ENCODE results near the gene CCR3. TPM values are rescaled to one million over a fixed set of nuclear protein-coding genes. Genes with fewer than 3 reads are reported as not detected.

The CCR3 gene
- total RNA-seq, 2 donors from 2014 or later = 0.23 to 0.37 TPM

- Mint-ChIP-seq H3K36me3 (ENCODE audit: low read depth) (no peaks in the 10 kb centered on the region), H3K27me3 (no peaks in the 10 kb centered on the region), H3K4me3 (no peak overlapping the region), H3K4me1 (peaks cover 60% of the 10 kb centered on the region), H3K27ac (peak overlapping the region; percentile 88)
- DNase-seq (peak in 1 of 3 donors; percentile 16), ATAC-seq (peak; percentile 95)
- H3K9me3 ChIP-seq (ENCODE audit: control insufficient read depth, low read length, poor library complexity, severe bottlenecking) = no peaks in the 10 kb centered on the region
Observed at GRCh38 chr3:46284981-46285683, 42.9 kb downstream of the CCR3 start.

- H3K9me3 ChIP-seq (ENCODE audit: control insufficient read depth, low read length, poor library complexity, severe bottlenecking) = no peaks in the 10 kb centered on the region
- peak overlapping the region; percentile 88 for H3K27ac Mint-ChIP-seq
- no peaks in the 10 kb centered on the region for H3K36me3 Mint-ChIP-seq (ENCODE audit: low read depth)
- DNase-seq (no peak), ATAC-seq (no peak)
- peaks cover 56% of the 10 kb centered on the region for H3K4me1 Mint-ChIP-seq
- no peak overlapping the region for H3K4me3 Mint-ChIP-seq
- H3K27me3 Mint-ChIP-seq = no peaks in the 10 kb centered on the region
Observed at GRCh38 chr3:46285931-46286619, 43.8 kb downstream of the CCR3 start.

- H3K36me3 Mint-ChIP-seq (ENCODE audit: low read depth) = no peaks in the 10 kb centered on the region
- peaks cover 56% of the 10 kb centered on the region for H3K4me1 Mint-ChIP-seq
- no peak overlapping the region for H3K4me3 Mint-ChIP-seq
- H3K27me3 Mint-ChIP-seq = no peaks in the 10 kb centered on the region
- H3K27ac Mint-ChIP-seq = no peak overlapping the region
- ATAC-seq = no peak
- H3K9me3 ChIP-seq (ENCODE audit: control insufficient read depth, low read length, poor library complexity, severe bottlenecking) = no peaks in the 10 kb centered on the region
- no peak for DNase-seq
Observed at GRCh38 chr3:46286947-46287565, 44.8 kb downstream of the CCR3 start.

- H3K36me3 Mint-ChIP-seq (ENCODE audit: low read depth) = no peaks in the 10 kb centered on the region
Observed at GRCh38 chr3:46289551-46289950, 47.3 kb downstream of the CCR3 start.

GRCh38 chr3:46289966-46290365 is 47.7 kb downstream of the CCR3 start:
- Mint-ChIP-seq H3K4me1 (peaks cover 50% of the 10 kb centered on the region), H3K27me3 (no peaks in the 10 kb centered on the region)

More at GRCh38 chr3:46289551-46289950, 47.3 kb downstream of the CCR3 start:
- ATAC-seq (no peak), DNase-seq (no peak)
- no peaks in the 10 kb centered on the region for H3K9me3 ChIP-seq (ENCODE audit: control insufficient read depth, low read length, poor library complexity, severe bottlenecking)
- no peak overlapping the region for H3K4me3 Mint-ChIP-seq
- H3K27me3 Mint-ChIP-seq = no peaks in the 10 kb centered on the region
- H3K4me1 Mint-ChIP-seq = peaks cover 50% of the 10 kb centered on the region
- peak overlapping the region; percentile 76 for H3K27ac Mint-ChIP-seq

GRCh38 chr3:46291046-46291445 is 48.8 kb downstream of the CCR3 start:
- H3K4me3 Mint-ChIP-seq = no peak overlapping the region
- DNase-seq (no peak), ATAC-seq (no peak)
- peaks cover 42% of the 10 kb centered on the region for H3K4me1 Mint-ChIP-seq
- H3K36me3 Mint-ChIP-seq (ENCODE audit: low read depth) = no peaks in the 10 kb centered on the region
- H3K27ac Mint-ChIP-seq = no peak overlapping the region
- no peaks in the 10 kb centered on the region for H3K27me3 Mint-ChIP-seq
- no peaks in the 10 kb centered on the region for H3K9me3 ChIP-seq (ENCODE audit: control insufficient read depth, low read length, poor library complexity, severe bottlenecking)

More at GRCh38 chr3:46289966-46290365, 47.7 kb downstream of the CCR3 start:
- ATAC-seq (no peak), DNase-seq (no peak)
- no peak overlapping the region for H3K27ac Mint-ChIP-seq
- no peaks in the 10 kb centered on the region for H3K9me3 ChIP-seq (ENCODE audit: control insufficient read depth, low read length, poor library complexity, severe bottlenecking)
- H3K36me3 Mint-ChIP-seq (ENCODE audit: low read depth) = no peaks in the 10 kb centered on the region
- no peak overlapping the region for H3K4me3 Mint-ChIP-seq

- peak; percentile 64 for ATAC-seq
- no peak for DNase-seq
- H3K27ac Mint-ChIP-seq = peak overlapping the region; percentile 92
- H3K4me3 Mint-ChIP-seq = no peak overlapping the region
- H3K36me3 Mint-ChIP-seq (ENCODE audit: low read depth) = no peaks in the 10 kb centered on the region
- no peaks in the 10 kb centered on the region for H3K9me3 ChIP-seq (ENCODE audit: control insufficient read depth, low read length, poor library complexity, severe bottlenecking)
- H3K4me1 Mint-ChIP-seq = peaks cover 44% of the 10 kb centered on the region
- H3K27me3 Mint-ChIP-seq = no peaks in the 10 kb centered on the region
Observed at GRCh38 chr3:46293035-46293724, 50.9 kb downstream of the CCR3 start.

- Mint-ChIP-seq H3K4me3 (peak overlapping the region; percentile 49), H3K36me3 (ENCODE audit: low read depth) (no peaks in the 10 kb centered on the region), H3K27ac (peak overlapping the region; percentile 92), H3K4me1 (peaks cover 55% of the 10 kb centered on the region), H3K27me3 (no peaks in the 10 kb centered on the region)
- ATAC-seq (no peak), DNase-seq (no peak)
- H3K9me3 ChIP-seq (ENCODE audit: control insufficient read depth, low read length, poor library complexity, severe bottlenecking) = no peaks in the 10 kb centered on the region
Observed at GRCh38 chr3:46293991-46294833, 52.0 kb downstream of the CCR3 start.

- Mint-ChIP-seq H3K4me1 (peaks cover 70% of the 10 kb centered on the region), H3K27ac (peak overlapping the region; percentile 92), H3K4me3 (no peak overlapping the region), H3K27me3 (no peaks in the 10 kb centered on the region), H3K36me3 (ENCODE audit: low read depth) (no peaks in the 10 kb centered on the region)
- H3K9me3 ChIP-seq (ENCODE audit: control insufficient read depth, low read length, poor library complexity, severe bottlenecking) = no peaks in the 10 kb centered on the region
- ATAC-seq (no peak), DNase-seq (no peak)
Observed at GRCh38 chr3:46296826-46297225, 54.6 kb downstream of the CCR3 start.

- ATAC-seq = no peak
- no peak for DNase-seq
- Mint-ChIP-seq H3K4me1 (peaks cover 69% of the 10 kb centered on the region), H3K27me3 (no peaks in the 10 kb centered on the region), H3K27ac (peak overlapping the region; percentile 89), H3K4me3 (peak overlapping the region; percentile 62), H3K36me3 (ENCODE audit: low read depth) (no peaks in the 10 kb centered on the region)
- H3K9me3 ChIP-seq (ENCODE audit: control insufficient read depth, low read length, poor library complexity, severe bottlenecking) = no peaks in the 10 kb centered on the region
Observed at GRCh38 chr3:46297658-46298423, 55.6 kb downstream of the CCR3 start.

- ATAC-seq (peak; percentile 45), DNase-seq (no peak)
- Mint-ChIP-seq H3K36me3 (ENCODE audit: low read depth) (no peaks in the 10 kb centered on the region), H3K4me3 (peak overlapping the region; percentile 39), H3K4me1 (peaks cover 57% of the 10 kb centered on the region), H3K27ac (peak overlapping the region; percentile 89), H3K27me3 (no peaks in the 10 kb centered on the region)
- H3K9me3 ChIP-seq (ENCODE audit: control insufficient read depth, low read length, poor library complexity, severe bottlenecking) = no peaks in the 10 kb centered on the region
Observed at GRCh38 chr3:46298871-46299607, 56.8 kb downstream of the CCR3 start.
